Testis (tissue), 3 donors: ENCODE measurements around the gene OAS1. TPM values are rescaled to one million over a fixed set of nuclear protein-coding genes. Genes with fewer than 3 reads are reported as not detected.

Experiments used
- DNase-seq: peaks from one replicate; pipeline ENCODE4 v3.0.0-alpha.2; 2019
- H3K27ac ChIP-seq, 2 donors: fragments of 200-600 bp; sonication (generic); one replicate each; pipeline ENCODE4 v1.5.1; 2019
- H3K27me3 ChIP-seq: fragments of 200-600 bp; sonication (generic); one replicate; pipeline ENCODE4 v1.5.1; 2019
- H3K36me3 ChIP-seq: fragments of 200-600 bp; sonication (generic); one replicate; pipeline ENCODE4 v1.5.1; 2017; ENCODE audit warnings: low read depth; ENCODE audit errors: missing control alignments
- H3K4me1 ChIP-seq: fragments of 200-600 bp; sonication (generic); one replicate; pipeline ENCODE4 v1.5.1; 2019
- H3K4me3 ChIP-seq, 2 donors: fragments of 200-600 bp; sonication (generic); one replicate each; pipeline ENCODE4 v1.5.1; 2017 to 2019
- H3K9me3 ChIP-seq: fragments of 200-600 bp; sonication (generic); one replicate; pipeline ENCODE4 v1.5.1; 2017
- CTCF ChIP-seq, 3 experiments: fragments of 450-650 bp in 2 of 3; fragments of 200-600 bp in 1 of 3; sonication (generic) in 1 of 3; IDR thresholded peaks; one replicate each; pipeline ENCODE4 v1.5.1; 2016 to 2019; ENCODE audit warnings: antibody characterized with exemption in 3 of 3, mild to moderate bottlenecking in 2 of 3, moderate library complexity in 1 of 3
- POLR2A ChIP-seq: fragments of 450-650 bp; IDR thresholded peaks from one replicate; pipeline ENCODE4 v1.6.1; 2017; ENCODE audit warnings: antibody characterized with exemption, mild to moderate bottlenecking, moderate library complexity
- WGBS, 2 donors: methylation state at CpG; one replicate each; pipeline ENCODE4 v1.1.5; 2018; 5-methylcytosine and 5-hydroxymethylcytosine counted together
- intact Hi-C: fragments of 100-400 bp; cut with DNase I; formaldehyde crosslinking; loops from one replicate; pipeline ENCODE4 v1.15.1; 2023; ENCODE audit warnings: low total_unique reads
- polyA plus RNA-seq: library from polyadenylated mRNA; stranded (reverse); fragments of 350-450 nt; fragmentation: Illumina TruSeq; extraction: RNeasy Lipid Tissue Mini Kit (QIAGEN cat#74804); gene quantifications from one replicate; pipeline ENCODE4 v1.2.3, GENCODE V29; 2014; ENCODE audit warnings: low read depth, low replicate concordance; ENCODE audit not compliant: insufficient read depth
- total RNA-seq, 2 donors: library from RNA; depleted of rRNA; stranded (reverse); fragments of >200 nt; gene quantifications; one replicate each; pipeline ENCODE4 v1.2.3, GENCODE V29; 2016

The OAS1 gene
- total and polyA plus RNA-seq, 3 donors from 2014 or later = 7.8 to 13.8 (median 13.7) TPM

DNA sequence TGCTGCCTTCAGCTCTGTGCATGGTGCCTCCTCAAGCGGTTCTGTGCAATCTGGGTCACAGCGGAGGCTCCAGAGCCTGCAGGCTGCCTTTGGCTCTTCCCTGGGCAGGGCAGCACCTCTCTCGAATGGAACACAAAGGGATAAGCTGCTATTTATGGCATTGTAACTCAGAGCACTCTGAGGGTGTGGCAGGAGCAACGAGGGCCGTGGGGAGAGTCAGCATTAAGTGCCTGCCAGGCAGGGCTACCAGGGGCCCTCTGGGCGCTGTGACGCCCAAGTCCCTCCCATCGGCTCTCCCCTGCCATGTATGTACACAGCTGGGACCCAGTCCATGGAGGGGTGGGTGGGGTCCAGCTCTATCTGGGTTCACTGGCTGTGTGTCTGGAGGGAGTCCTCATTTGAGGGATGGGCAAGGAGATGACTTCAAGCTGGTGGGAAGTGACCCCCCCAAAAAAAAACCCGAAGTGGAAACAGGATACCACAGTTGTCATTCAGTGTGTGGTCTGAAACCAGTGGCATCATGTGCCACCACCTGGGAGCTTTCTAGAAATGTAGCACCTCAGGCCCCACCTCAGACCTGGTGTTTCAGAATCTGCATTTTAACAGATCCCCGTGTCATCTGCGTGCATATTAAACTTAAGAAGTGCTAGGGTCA lies 44.0 kb upstream of the OAS1 start:
- DNase-seq = no peak
- WGBS, 2 donors = 73 to 74% methylated on average over 11 of the region's 11 CpGs
- intact Hi-C loops = no loop called here
- no peak overlapping the region for H3K4me3 ChIP-seq
- no peaks in the 10 kb centered on the region for H3K36me3 ChIP-seq
- H3K9me3 ChIP-seq = no peaks in the 10 kb centered on the region
- H3K27me3 ChIP-seq = no peaks in the 10 kb centered on the region
- no peak overlapping the region for H3K27ac ChIP-seq
- H3K4me1 ChIP-seq = no peaks in the 10 kb centered on the region
- TF ChIP-seq POLR2A (no peak), CTCF (IDR thresholded peaks at IDR 0.05) (no peak)

GRCh38 chr12:112868459-112869041 lies 38.2 kb upstream of the OAS1 start:
- Histone ChIP-seq H3K4me3 (no peak overlapping the region), H3K27ac (no peak overlapping the region), H3K4me1 (no peaks in the 10 kb centered on the region), H3K36me3 (no peaks in the 10 kb centered on the region), H3K27me3 (no peaks in the 10 kb centered on the region), H3K9me3 (no peaks in the 10 kb centered on the region)
- DNase-seq = no peak
- intact Hi-C loops = no loop called here
- WGBS, 2 donors = 65 to 71% methylated on average over 3 to 5 of the region's 5 CpGs
- TF ChIP-seq POLR2A (no peak), CTCF (IDR thresholded peaks at IDR 0.05) (no peak)

- H3K36me3 ChIP-seq = no peaks in the 10 kb centered on the region
- no peak for DNase-seq
- H3K9me3 ChIP-seq = no peaks in the 10 kb centered on the region
- H3K27me3 ChIP-seq = no peaks in the 10 kb centered on the region
- no peaks in the 10 kb centered on the region for H3K4me1 ChIP-seq
- H3K4me3 ChIP-seq = no peak overlapping the region
- TF ChIP-seq POLR2A (no peak), CTCF (IDR thresholded peaks at IDR 0.05) (no peak)
- no peak overlapping the region for H3K27ac ChIP-seq
- intact Hi-C loops = no loop called here
- WGBS, 2 donors = 68 to 76% methylated on average over 2 of the region's 2 CpGs
Measured at GRCh38 chr12:112869091-112869490, 37.7 kb upstream of the OAS1 start.

- Histone ChIP-seq H3K27ac (no peak overlapping the region), H3K36me3 (no peaks in the 10 kb centered on the region), H3K4me1 (no peaks in the 10 kb centered on the region), H3K4me3 (no peak overlapping the region), H3K27me3 (no peaks in the 10 kb centered on the region), H3K9me3 (no peaks in the 10 kb centered on the region)
- TF ChIP-seq POLR2A (no peak), CTCF (IDR thresholded peaks at IDR 0.05) (no peak)
- WGBS, 2 donors = 76 to 83% methylated on average over 12 of the region's 12 CpGs
- intact Hi-C loops = no loop called here
- no peak for DNase-seq
Measured at GRCh38 chr12:112869778-112870177, 37.0 kb upstream of the OAS1 start.
